GM21528 (cell line): ENCODE measurements around the gene NAT9.

ENCODE experiments used
- ATAC-seq: cut with Tn5 transposase; IDR thresholded peaks from one replicate; pipeline ENCODE4 v1.9.1; 2021; ENCODE audit warnings: mild to moderate bottlenecking, moderate library complexity; ENCODE audit not compliant: unreplicated experiment, low FRiP score

The NAT9 gene

DNA sequence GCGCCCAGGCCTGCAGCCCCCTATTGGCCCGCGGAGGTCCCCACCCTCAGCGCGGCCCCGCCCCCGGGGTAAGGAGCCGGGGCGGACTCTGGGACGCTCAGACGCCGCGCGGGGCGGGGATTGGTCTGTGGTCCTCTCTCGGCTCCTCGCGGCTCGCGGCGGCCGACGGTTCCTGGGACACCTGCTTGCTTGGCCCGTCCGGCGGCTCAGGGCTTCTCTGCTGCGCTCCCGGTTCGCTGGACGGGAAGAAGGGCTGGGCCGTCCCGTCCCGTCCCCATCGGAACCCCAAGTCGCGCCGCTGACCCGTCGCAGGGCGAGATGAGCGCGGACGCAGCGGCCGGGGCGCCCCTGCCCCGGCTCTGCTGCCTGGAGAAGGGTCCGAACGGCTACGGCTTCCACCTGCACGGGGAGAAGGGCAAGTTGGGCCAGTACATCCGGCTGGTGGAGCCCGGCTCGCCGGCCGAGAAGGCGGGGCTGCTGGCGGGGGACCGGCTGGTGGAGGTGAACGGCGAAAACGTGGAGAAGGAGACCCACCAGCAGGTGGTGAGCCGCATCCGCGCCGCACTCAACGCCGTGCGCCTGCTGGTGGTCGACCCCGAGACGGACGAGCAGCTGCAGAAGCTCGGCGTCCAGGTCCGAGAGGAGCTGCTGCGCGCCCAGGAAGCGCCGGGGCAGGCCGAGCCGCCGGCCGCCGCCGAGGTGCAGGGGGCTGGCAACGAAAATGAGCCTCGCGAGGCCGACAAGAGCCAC lies 27.4 kb downstream of the NAT9 start, which contains the start of gene NHERF1:
TSS of gene NHERF1 (plus strand) at position 100 of the 750 bp plus-strand sequence. CDS start at position 319, 219 bp downstream.
- peak; percentile 75 for ATAC-seq

DNA sequence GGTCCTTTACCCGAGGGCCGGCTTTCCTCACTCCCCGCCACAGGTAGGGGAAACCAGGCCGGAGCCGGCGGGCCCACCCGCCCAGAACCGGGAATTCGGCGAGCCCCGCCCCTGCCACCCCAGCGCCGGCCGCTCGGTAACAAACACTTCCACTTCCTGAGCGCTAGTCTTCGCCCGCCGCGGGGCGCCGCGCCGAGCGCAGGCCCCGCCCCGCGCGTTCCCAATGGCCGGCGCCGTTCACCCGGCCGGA lies 27.9 kb downstream of the NAT9 start:
- no peak for ATAC-seq

DNA sequence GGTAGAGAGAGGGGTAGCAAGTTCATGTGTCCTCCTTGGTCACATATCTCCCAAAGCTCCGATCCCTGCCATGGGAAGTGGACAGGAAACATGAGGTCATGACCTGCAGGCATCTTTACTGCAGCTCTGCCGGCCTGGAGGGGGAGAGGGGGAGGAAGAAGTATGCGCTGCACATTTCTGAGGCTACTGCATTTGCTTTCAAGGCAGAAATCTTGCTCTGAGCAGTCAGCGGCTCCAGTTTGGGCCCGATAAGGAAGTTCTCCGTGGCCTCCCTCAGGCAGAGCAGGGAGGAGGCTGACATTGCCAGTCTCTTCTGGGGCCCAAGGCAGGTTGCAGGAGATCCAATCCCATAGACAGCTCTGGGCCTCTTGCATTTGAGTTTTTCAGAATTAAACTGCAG lies 29.2 kb downstream of the NAT9 start:
- ATAC-seq: no peak

DNA sequence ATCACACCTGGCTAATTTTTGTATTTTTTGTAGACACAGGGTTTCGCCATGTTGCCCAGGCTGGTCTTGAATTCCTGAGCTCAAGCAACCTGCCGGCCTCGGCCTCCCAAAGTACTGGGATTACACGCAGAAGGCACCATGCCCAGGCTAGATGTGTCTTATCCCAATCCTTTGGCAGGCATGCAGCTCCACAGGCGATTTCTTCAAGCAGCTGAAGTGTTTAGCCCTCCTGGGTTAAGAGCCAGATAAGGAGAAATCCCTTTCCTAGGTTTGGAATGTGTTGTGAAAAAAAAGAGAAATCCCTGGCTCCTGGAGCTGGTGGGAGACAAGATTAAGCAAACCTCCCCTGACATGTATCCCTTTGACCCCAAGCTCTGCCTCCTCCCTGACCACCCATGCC lies 29.8 kb downstream of the NAT9 start:
- no peak for ATAC-seq

DNA sequence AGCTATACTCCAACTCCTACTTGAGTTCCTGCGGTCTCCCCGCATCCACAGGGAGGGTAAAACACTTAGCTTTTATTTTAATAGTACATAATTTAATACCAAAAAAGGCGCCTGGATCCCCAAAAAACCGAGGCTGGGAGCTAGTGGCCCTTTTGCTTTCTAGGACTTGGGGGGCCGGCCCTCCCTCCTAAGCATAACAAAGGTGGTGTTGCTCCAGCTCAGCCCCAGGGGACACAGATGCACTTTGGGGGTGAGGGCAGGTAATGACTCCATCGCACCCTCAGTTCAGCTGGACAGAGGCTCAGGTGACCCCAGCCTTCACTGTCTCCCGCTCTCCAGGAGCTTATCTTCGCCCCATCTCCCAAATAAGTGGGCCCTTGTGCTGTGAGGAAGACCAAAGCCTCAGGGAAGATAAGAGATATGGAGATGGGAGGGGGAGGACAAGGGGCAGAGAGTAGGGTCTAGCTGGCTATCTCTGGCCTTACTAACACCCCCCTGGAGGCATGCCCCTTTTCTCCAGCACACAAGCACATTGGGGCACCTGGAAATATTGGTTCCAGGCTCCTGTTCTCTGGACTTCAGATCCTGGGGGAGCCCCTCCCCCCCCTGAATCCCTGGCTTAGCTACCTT lies 30.5 kb downstream of the NAT9 start:
- no peak for ATAC-seq

DNA sequence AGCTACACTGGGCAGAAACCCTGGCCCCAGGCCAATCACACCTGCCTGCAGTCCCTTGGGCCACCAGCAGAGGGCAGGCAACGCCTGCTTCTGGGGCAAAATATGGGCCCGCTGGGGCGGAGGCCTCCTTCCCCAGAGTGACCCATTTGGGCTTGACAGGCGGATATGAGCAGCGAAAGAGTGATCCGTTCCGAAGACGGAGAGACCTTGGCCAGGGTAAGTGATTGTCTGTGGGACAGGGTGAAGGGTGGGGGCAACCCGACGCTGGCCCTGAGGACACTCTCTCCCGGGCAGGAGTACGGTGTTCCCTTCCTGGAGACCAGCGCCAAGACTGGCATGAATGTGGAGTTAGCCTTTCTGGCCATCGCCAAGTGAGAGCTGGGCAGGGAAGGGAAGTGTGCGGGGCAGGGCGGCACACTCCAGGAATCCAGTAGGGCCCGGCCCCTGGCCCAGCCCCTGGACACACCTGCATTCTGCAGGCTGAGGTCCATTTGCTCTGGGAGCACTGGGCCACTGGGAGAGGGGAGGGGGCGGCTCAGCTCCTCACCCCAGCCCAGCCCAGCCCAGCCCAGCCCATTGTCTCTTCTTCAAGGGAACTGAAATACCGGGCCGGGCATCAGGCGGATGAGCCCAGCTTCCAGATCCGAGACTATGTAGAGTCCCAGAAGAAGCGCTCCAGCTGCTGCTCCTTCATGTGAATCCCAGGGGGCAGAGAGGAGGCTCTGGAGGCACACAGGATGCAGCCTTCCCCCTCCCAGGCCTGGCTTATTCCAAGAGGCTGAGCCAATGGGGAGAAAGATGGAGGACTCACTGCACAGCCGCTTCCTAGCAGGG lies 31.2 kb downstream of the NAT9 start:
- no peak for ATAC-seq

DNA sequence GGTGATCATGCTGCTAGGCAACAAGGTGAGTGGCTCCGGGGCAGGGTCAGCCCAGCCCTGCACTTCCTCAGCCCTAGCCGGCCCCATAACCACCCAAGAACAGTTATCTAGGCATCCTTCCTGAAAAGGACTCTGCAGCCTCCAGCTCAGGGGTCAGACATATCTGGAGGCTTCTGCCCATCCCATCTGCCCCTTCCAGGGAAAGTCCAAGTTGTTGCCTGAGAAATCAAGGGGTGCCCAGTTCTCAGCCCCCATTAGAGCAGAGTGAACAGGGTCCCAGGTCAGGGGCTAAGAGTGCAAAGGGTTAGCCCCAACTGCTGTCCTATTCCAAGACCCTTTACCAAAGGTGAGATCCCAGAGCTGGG lies 31.8 kb downstream of the NAT9 start:
- ATAC-seq: no peak

DNA sequence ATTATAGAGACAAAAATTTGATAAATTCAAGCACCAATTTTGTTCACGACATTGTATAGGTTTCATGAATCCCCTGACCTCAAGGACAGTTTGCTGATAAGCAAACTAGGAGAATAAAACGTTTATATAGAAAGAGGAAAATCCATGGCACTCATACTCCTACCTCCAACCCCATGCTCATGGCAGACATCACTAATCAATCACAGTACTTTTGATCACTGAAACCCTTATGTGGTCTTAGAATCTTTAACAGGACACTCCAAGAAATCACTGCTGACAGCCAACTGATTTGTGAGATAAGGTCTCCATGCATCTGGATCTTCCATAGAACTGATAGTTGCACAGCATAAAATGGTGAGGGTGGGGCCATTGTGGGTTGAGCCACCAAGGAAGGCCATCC lies 32.4 kb downstream of the NAT9 start:
- no peak for ATAC-seq

DNA sequence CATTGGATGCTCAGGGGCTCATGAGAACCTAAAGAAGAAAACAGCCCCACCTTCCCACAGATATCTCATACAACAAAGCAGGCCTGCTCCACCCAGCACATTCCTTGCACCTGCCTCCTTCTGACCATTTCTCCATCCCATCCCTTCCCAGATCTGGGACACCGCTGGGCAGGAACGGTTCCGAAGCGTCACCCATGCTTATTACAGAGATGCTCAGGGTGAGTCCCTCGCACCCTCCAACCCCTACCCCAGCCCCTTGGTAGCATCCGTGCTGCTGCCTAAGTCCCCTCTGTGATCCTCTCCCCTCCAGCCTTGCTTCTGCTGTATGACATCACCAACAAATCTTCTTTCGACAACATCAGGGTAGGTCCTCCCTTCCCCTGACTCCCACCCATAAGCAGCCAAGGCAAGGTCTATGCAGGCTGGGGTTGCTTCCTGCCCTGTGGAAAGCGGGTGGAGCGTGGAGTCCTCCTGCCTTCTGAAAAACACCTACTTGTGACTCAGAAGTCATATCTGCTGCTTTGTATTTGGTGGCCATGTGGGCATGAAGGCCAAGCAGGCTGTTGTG lies 33.1 kb downstream of the NAT9 start:
- ATAC-seq: no peak

DNA sequence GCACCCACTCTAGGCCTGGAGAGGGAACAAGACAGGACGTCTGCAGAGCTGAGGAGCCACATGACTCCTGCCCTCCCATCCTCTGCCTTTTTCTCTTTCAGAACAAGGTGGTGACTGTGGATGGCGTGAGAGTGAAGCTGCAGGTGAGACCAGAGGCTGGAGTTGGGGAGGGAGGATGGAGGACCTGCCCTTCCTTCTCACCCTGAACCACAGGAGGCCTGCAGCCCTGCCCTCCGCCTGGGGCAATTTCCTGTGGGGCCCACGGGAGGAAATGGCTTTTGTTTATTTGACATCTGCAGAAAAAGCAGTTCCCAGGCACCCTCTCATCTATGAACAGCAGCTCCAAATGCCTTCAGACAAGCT lies 34.0 kb downstream of the NAT9 start:
- ATAC-seq: no peak

DNA sequence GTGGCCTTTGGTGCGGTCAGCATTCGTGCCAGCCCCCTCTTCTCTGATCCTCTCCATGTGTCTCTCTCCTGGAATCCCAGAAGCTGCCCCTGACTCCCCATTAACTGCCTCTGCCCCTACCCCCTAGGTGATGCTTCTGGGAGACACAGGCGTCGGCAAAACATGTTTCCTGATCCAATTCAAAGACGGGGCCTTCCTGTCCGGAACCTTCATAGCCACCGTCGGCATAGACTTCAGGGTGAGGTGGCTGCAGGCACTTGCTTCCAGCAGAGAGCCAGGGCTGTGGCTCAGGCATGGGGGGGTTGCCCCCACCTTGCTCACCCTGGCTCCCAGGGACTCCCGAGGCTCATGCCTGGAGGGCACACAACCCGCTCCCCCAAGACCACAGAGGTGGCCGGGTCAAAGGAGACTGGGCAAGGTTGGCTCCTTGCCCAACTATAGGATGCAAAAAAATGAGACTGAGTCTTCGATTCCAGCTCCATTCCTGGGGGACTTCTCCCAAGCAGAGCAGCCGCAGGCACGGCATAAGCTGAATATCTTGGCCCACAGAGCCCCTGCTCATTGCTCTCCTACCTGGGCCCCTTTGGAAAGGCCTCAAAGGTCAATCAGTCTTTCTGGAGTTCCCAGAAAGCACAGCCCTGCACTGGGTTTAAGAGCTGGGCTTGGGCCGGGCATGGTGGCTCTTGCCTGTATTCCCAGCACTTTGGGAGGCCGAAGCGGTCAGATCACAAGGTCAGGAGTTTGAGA lies 35.3 kb downstream of the NAT9 start:
- ATAC-seq: no peak

DNA sequence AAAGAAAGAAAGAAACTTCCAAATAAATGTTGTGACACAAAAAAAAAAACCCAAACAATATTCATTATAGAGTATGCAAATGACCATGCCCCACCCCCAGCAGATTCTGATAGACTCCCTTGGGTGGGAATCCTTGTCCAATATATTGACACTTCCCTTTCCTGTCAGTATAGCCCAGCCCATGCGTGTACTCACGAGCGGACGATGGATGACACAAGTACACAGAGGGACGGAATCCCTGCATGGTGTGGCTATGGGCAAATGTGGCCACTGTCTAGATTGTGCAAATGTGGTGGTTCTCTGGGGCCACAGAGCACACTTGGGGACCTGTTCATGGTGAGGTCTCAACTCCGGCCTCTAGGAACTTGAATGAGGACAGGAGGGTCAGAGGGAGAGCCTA lies 36.0 kb downstream of the NAT9 start:
- no peak for ATAC-seq

DNA sequence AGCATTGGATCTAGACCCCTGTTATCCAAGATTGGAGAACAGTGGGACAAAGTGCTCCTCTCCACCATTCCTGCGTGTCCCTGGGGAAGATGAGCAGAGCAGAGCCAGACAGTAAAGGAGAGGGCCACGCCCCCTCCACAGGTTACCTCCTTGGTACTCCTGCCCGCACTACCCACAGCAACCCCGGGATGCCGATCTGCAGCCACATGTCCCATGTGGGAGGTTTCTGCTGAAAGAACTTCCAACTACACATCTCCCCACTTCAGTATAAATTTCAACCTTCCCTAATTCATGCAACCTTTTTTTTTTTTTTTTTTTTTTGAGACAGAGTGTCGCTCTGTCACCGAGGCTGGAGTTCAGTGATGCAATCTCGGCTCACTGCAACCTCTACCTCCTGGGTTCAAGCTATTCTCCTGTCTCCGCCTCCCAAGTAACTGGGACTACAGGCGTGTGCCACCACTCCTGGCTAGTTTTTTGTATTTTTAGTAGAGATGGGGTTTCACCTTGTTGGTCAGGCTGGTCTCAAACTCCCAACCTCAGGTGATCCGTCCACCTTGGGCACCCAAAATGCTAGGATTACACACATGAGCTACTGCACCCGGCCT lies 36.8 kb downstream of the NAT9 start:
- ATAC-seq: no peak

DNA sequence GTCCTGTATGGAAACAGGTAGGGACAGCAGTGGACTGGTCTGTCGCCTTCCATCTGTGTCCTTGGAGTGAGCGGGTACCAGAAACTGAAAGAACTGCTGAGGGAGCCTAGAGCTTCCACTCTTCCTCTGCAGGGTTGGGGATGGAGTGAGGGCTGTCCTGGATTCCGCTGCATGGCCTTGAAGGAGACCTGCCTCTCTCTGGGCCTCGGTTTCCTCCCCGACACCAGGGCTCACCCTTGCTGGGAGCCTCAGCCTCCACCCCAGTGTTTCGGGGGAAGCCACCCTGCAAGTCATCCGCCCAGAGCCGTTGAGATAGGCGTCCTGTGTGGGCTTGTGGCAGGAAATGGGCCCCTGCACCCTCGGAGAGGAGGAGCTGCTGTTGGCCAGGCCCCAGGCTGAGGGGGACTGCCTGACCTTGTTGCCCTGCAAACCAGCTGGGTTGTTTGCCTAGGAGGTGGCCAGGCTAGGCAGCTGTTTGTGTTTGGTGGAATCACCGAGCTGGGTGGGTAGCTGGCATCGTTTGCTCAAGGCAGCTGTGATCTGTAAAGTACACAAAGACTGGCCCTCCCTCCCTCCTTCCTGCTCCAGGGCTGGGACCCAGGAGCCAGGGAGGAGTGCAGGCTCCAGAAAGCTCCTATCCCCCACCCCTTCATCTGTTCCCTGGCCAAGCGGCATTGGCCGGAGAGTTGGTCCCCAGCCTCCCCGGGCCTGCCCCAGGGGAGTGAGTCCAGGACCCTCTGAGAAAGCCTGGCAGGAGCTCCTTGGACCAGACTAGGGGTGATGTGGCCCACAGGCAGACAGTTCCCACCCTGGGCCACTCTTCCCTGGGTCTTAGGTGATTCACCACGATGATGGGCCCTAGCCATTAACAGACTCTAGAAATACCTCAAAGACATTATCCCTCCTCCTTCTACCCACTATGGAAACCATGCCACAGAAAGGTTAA lies 37.8 kb downstream of the NAT9 start:
- ATAC-seq: peak; percentile 42

DNA sequence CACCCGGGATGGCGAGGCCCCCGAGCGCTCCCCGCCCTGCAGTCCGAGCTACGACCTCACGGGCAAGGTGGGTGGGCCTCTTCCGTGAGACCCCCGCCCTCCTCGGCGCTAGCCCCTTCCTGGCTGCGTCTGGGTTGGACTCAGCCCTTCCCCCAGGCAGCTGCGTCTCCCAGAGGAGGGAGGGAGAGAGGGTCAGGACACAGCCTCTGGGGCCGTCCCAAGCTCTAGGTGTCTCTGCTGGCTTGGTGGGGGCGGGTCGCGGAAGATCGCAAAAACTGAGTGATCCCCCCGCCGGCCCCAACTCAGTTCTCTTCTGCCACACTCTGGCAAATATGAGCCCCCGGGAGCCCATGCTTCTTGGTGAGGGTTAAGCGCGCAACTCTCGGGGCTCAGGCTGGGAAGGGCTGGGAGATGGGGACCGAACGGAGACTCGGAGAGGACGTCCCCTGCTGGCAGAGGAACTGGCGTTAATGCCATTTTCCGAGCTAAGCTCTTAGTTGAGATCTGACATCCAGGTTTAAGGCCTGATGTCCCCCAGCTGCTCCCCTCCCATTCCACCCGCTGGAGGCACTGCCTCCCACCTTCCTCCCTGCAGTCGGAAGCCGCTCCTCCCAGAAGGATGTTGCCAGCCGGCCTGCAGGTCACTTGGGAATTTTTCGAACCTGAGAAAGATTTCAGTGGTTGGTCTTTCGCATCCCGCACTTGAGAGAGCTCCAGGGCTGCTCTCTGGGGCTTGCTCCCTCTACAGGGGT lies 38.7 kb downstream of the NAT9 start:
- ATAC-seq: no peak

DNA sequence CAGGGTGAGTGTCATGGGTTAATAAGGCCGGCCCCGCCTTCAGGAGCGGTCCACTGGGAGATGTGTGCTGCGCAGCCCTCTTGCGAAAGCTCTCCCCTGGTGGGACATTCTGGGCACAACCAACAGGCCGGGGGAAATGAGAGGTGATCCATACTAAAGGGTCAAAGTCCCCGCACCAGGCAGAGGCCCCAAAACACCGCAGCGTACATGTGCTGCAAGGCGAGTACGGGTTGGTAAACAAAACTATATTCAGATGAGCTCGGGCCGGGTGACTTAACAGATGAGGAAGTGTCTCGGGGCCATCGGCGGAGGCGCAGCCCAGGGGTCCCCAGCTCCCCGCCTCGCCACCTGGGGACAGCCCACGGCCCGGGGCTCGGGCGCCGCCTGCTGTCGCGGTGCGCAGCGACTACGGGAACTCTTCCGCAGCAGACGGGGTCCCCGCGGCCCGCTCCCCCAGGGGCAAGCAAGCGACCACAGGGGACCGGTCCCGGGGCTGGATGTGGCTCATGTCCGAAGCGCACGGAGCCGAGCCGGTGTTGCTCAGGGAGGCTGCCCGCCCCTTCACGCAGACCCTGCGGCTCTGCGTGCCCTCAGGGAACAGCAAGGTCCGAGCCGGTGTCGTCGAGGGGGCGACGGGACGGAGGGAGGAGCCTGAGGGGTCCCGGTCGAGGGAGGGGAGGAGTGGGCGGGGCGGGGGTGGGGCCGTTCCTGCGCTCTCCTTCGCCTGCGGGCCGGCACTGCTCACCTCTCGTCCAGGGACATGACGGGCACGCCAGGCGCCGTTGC lies 39.4 kb downstream of the NAT9 start, which contains the start of gene RAB37:
TSS of gene RAB37 (plus strand) at position 744 of the 786 bp plus-strand sequence. CDS start at position 761, 17 bp downstream.
- ATAC-seq: peak; percentile 52

DNA sequence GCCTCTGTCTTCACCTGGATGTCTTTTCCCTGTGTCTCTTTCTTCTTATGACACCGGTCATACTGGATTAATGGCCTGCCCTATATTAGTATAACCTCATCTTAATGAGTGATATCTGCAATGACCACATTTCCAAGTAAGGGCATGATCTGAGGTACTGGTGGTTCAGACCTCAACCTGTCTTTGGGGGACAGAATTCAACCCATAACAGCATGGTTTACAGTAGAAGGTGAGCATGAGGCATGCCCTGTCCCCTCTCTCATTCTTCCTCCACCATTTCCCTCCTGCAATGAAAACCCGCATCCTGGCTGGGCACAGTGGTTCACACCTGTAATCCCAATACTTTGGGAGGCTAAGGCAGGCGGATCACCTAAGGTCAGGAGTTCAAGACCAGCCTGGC lies 41.9 kb downstream of the NAT9 start:
- no peak for ATAC-seq
